Body of pancreas (tissue), 4 donors: ENCODE data around the gene OR1I1.
"Not testable (repeated sequence)": the region's sequence is repeated elsewhere in the genome, so short reads cannot be mapped to it uniquely, and the experiment has no call there.

Source experiments
- POLR2A ChIP-seq, 3 donors: fragments of 450-650 bp; IDR thresholded peaks; one replicate each; pipeline ENCODE4 v1.6.1; 2016; ENCODE audit warnings: antibody characterized with exemption in 3 of 3, mild to moderate bottlenecking in 2 of 3
- TF ChIP-seq, protein P1 (sequence below), 7 experiments: fragments of 450-650 bp in 4 of 7; fragments of 200-600 bp in 3 of 7; sonication (generic) in 3 of 7; IDR thresholded peaks; one replicate each; pipeline ENCODE4 v1.5.1; 2016 to 2019; ENCODE audit warnings: antibody characterized with exemption in 7 of 7

DNA sequence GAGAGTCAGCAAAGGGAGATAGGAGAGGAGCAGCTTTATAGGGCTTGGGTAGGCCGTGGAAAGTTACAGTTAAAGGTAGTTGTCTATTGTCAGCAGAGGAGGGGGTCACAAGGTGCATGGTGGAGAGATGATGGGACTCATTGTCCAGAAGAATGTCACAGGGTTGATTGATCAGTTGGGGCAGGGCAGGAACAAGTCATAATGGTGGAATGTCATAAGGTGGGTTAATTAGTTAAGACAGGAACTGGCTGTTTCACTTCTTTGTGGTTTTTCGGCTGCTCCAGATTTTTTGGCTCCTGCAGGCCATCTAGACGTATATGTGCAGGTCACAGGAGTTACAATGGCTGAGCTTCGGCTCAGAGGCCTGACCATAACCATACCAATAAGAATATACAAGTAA is 11.6 kb upstream of the OR1I1 start:
- TF ChIP-seq, protein P1, sequence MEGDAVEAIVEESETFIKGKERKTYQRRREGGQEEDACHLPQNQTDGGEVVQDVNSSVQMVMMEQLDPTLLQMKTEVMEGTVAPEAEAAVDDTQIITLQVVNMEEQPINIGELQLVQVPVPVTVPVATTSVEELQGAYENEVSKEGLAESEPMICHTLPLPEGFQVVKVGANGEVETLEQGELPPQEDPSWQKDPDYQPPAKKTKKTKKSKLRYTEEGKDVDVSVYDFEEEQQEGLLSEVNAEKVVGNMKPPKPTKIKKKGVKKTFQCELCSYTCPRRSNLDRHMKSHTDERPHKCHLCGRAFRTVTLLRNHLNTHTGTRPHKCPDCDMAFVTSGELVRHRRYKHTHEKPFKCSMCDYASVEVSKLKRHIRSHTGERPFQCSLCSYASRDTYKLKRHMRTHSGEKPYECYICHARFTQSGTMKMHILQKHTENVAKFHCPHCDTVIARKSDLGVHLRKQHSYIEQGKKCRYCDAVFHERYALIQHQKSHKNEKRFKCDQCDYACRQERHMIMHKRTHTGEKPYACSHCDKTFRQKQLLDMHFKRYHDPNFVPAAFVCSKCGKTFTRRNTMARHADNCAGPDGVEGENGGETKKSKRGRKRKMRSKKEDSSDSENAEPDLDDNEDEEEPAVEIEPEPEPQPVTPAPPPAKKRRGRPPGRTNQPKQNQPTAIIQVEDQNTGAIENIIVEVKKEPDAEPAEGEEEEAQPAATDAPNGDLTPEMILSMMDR (IDR thresholded peaks at IDR 0.05) = not testable (repeated sequence)
- TF ChIP-seq POLR2A (IDR thresholded peaks at IDR 0.05) = not testable (repeated sequence)
